MV-4-11 (cell line): Measurements from ENCODE around the gene RNF213.

Experiments
- DNase-seq: peaks from one replicate; lab custom pipeline; 2025; lab: John Stamatoyannopoulos, UW

RNF213 gene

DNA sequence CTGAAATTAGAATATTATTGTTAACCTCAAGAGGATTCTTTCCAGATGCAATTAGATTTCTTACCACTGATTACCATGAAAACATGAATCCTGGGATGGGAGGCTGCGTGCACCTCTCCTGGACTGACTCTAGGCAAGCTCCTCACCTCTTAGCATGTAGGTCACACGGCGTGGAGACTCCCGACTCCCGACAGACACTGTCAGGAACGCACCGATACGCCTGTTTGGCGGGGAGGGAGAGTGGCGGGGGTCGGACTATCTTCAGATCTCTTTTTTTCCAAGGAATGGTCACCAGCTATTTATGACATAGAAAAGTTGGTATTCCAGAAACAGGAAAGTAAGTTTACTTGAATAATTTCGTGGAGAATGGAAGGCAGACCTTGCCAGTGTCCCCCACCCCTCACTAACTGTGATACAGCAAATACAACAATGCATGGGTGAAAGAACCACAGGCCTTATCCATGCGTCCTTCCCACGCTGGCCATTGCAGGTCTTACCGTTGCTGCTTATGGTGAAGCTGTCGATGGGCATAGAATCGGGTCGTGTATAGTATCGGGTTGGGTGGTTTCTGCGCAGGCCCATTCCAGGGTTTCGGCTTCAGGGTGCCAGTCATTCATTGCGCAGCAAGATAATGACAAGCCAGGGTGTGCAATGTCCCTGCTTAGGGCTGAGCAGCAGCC is 91.7 kb downstream of the RNF213 start:
- DNase-seq, result no peak

DNA sequence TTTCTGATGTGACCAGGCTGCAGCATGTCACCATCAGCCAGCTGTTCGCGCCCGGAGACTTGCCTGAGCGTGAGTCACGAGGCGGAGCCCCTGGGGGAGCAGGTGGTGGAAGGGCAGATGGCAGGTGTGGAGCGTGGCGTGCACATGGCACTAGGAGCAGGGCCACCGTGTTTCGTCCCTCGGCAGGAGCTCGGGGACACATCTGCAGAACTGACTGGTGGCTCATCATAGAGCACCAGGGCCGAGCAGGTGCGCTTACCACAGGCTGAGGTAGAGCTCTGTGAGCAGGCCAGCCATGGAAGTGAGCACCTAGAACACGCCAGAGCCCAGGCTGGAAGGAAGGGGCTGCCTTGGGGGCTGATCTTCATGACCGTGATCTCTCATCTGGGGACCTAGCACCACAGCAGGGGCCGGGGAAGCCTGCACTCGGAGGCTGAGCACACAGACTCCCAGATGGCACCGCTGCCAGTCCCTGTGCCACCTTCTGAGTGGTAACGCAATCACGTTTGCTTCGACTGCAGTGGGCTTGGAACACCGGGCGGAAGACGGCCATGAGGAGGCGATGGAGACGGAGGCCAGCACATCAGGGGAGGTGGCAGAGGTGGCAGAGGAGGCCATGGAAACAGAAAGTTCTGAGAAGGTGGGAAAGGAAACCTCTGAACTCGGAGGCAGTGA is 92.5 kb downstream of the RNF213 start:
- no peak for DNase-seq

DNA sequence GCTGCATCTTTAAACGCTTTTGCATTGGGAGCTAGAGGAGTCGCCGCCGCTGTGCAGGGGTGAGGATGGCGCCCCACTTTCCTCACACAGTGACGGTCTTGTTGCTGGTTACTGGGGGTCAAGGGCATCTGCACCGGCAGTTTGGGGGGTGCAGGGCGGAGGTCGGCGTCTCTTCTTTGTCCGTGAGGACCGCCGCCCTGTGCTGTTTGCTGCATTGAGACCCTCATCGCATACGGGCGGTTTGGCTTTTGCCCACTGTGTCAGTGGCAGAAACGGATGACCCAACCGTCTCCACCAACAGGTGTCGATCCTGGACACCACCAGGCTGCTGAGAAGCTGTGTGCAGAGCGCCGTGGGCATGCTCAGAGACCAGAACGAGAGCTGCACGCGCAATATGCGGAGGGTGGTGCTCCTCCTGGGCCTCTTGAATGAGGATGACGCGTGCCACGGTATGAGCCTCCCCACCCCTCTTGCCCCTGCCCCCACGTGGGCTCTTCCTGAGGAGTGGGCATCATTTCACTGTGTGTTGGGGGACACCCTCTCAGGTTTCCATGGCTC is 93.1 kb downstream of the RNF213 start:
- DNase-seq, result no peak

DNA sequence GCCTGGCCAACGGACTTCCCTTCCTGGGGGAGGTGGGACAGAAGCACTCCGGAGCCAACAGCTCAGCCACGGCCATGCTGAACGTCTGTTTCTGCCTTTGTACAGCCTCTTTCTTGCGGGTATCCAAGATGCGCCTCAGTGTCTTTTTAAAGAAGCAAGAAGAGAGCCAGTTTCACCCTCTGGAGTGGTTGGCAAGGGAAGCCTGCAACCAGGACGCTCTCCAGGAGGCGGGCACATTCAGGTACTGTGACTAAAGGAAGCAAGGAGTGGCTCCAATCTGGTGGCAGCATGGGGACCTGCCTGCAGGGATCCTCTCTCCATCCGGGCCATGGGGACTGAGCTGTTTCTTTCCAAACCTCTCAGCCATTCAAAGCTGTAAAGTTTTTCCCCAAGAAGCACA is 93.7 kb downstream of the RNF213 start:
- DNase-seq, result no peak

DNA sequence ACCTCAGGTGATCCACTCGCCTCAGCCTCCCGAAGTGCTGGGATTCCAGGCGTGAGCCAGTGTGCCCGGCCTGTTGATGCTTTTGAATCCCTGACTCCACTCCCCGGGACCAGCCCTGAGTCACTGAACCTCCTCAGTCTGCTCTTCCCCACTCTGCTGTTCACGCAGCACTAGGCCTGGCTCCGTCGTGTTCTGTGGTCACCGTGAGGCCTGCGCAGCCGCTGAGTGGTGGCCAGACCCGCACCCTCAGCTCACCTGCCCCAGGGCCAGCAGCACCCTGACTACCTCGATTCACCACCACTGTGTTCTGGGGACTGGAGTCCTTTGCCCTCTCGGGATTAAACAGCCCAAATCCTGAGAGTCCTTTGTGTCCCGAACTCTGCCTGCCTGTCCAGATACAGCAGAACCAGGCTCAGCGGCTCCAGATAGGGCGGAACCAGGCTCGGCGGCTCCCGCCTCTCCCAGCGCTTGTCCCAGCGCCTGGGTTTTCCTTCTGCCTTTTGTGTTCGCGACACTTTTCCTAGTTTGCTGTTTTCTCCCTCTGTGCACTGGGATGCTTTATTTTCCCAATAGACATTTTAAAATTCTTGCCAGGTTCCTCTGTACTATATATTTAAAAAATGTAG is 95.7 kb downstream of the RNF213 start:
- no peak for DNase-seq

DNA sequence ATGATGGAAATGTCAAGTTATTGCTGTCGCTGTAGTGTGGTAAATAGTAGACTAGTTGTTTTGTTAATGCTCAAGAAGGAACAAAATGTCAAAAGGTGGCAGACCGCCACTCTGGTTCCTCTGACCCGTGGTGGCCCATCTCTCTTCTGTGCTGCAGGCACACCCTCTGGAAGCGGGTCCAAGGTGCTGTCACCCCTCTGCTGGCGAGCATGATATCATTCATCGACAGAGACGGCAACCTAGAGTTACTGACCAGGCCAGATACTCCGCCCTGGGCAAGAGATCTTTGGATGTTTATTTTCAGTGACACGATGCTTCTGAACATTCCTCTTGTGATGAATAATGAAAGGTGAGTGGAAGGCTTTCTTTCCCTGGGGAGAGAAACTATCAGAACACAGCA is 97.5 kb downstream of the RNF213 start:
- no peak for DNase-seq

DNA sequence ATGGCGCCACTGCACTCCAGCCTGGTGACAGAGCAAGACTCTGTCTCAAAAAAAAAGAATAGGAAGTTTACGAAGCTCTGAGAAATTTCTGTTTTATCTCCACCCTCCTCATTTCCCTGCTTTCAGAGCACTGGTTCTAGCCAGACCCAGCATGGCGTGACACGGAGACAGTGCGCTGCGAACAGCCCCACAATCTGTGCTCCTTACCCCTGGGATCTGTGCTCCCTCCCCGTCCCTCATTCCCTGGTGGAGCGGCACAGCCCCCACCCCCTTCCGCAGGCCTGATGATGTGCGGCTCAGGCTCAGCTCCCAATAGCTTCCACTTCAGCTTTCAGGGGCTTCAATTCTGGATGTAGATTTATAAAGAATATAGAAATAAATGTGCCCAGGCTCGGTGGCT is 98.2 kb downstream of the RNF213 start:
- DNase-seq, result no peak

DNA sequence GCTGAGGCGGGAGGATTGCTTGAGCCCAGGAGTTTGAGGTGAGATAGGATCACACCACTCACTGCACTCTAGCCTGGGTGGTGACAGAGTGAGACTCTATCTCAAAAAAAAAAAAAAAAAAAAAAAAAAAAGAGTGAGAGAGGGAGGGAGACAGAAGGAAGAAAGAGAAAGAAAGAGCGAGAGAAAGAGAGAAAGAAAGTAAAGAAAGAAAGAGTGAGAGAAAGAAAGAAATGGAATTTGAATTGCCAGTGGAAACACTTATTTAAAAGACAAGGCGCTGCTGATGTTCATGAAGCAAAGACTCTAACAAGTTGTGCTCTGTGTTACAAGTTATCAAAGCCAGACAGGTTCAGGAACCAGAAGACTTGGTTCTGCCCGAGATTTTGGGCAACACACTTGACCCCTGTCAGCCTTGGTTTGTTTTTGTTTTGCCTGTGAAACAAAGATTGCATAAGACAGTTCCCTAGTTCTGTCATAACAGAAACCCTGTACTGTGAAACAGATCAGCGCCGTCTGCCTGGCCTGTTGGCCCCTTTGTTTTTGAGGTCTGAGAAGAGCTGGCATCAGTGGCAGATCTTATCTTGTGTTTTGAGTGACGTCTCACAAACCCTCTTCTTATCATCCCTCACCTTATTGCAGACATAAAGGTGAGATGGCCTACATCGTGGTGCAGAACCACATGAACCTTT is 98.9 kb downstream of the RNF213 start:
- DNase-seq, result peak; percentile 69

DNA sequence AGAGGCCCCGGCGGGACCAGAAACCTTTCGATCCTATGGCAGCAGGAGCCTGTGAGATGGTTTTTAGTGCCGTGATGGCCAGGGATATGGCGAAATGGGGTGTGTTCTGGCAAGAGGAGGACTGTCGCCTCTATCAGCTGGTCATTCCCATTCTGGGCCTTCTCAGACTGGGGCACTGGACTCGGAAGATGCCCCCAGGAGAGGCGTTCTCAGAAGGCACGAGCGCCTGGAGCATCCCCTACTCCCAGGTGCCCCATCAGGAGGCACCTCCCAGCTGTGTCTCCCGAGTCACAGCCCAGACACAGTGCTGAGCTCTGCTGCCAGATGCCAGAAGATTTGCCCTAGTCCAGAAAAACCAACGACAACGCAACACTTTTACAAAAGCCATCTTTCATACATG is 99.7 kb downstream of the RNF213 start:
- no peak for DNase-seq

DNA sequence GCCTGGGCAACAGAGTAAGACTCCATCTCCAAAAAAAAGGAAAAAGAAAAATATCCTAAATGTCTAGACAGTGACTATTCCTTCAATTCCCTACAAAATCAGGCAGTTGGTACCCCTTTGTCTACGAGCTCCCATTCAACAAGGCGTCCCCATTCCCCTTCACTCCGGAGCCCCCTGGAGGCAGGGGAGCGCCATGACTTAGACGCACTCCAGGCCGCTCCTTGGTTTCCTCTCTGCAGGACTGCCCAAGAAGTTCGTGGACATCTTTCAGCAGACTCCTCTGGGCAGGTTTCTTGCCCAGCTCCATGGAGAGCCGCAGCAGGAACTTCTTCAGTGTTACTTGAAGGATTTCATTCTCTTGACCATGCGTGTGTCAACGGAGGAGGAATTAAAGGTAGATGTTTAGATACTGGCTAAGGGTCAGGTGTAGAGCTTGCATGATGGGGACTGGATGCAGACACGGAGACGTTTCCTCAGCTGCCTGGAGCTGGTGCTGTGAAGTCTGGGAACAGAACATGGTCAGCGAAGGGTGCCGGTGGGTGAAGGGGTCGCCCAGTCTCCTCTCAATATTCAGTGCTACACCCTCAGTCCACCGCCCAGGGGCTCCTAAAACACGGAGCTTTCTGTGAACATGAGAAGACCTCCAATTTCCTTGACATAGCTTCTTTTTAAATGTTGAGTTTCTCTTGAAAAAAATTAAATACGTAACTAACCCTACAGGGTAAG is 101.0 kb downstream of the RNF213 start:
- no peak for DNase-seq

DNA sequence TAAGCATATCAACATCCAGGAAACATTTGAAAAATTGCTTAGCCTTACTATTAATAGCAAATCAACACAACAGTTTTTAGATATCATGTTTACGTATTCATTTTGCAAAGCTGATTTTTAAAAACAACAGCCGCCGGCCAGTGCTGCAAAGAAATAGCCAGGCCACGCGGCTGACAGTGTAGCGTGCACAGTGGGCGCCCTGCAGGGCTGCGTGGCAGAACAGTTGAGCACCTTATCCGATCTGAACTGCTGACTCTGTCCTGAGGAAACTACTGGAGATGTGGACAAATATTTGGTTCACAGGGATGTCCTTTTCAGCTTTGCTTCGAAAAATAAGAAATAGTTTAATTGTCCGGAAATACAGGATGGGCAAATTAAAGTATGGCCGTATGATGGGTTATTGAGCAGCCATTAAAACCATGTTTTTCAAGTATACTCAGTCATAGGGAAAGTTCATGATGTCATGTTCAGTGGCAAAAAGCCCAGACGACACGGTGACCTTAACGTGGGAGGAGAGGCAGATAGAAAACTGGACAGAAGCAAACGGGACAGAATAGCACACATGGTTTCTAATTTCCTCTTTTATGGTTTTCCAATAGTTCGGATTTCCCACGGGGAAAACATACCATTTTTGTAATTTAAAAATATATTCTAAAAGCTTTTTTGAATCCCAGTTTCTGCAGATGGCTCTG is 101.9 kb downstream of the RNF213 start:
- DNase-seq, result no peak

DNA sequence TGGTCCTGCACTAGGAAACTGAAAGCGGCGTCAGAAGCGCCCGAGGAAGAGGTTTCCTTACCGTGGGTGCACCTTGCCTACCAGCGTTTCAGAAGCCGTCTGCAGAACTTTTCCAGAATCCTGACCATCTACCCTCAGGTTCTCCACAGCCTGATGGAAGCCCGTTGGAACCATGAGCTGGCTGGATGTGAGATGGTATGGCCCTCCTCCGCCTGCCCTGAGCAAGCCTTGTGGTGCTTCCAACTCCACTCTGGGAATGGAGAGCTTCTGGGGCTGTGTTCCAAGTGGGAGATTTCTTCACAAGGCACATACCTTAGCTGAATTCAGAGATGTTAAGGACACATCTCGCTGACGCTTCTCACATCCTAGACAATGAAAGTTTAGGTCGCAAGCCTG is 102.5 kb downstream of the RNF213 start:
- DNase-seq, result no peak

DNA sequence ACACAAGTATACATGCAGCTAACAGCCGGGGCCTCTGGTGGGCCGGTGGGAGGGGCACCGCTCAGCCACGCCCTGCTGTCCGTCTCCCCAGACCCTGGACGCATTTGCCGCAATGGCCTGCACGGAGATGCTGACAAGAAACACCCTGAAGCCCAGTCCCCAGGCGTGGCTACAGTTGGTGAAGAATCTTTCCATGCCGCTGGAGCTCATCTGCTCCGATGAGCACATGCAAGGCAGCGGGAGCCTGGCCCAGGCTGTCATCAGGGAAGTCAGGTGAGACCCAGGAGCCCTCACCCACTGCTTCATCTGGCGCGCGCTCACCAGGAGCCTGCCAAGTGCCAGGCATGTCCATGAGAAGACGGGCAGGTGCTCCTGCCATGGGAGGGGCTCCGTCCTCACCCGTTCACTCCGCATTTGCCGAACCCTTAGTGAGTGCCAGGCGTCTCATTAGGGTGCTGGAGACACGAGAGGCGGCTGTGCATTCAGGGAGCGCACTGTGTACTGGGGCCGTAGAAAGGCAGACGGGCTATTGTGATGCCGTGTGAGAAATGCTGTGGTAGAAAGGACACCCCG is 103.0 kb downstream of the RNF213 start:
- DNase-seq, result no peak

DNA sequence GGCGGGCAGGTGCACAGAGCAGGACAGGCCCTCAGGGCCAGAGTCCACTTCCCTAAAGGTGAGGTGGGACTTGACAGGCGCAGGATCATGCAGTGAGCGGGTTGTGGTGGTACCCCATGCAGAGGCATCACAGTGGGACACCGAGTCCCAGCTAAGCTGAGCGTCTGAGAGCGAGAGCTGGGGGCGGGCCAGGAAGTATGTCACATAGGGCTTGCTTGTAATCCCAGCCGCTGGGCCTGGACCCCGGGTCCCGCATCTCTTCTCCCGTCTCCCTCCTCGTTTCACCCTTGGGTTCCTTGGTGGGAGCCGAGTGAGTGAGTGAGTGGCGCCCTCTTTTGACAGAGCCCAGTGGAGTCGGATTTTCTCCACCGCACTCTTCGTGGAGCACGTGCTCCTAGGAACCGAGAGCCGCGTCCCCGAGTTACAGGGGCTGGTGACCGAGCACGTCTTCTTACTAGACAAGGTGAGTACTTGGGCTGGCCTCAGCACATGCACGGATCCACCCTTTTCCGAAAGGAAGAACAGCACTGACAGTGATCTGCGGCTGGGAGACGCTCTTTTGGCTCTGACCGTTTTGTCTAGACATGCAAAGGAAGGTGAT is 103.5 kb downstream of the RNF213 start:
- DNase-seq, result no peak

DNA sequence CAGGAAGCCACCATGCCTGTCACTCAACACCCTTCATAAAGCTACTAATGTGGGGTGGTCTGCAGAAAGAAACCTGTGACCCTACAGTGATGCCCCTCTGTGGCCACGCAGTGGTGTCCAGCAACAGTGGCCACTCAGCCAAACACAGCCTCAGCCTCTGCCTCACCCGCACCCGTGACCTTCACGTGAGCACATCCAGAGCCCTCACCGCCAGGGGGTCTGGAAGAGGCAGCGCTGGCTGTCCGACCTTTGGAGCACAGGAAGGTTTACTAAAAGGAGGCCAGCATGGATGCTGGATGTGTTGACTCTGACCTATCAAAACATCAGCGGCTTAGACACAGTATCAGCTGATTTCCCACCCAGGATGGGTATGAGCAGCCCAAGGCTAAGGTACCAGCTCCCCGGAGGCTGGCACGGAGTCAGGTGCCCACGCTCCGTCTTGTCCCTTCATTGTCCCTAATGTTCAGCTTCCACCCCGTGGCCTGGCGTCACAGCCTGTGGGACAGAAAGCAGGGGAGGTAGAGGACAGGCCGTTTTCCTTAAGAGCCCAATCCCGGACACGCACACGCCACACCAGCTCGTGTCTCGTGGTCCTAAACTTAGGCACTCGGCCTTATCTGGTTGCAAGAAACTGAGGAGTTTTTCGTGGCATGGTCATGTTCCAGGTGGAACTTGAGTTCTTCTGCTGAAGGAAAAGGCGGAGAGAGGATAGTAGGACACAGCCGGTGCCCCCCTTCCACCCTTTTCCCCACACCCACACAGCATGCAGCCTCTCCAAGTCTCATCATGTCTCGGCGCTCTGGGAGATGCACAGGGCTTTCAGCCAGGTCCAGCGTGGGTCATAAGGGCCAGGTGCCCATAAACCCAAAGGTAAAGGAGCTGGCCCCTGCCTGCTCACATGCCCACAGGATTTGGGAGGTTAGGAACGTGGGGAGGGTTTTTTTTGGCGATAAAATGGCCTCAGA is 104.6 kb downstream of the RNF213 start:
- DNase-seq, result no peak

DNA sequence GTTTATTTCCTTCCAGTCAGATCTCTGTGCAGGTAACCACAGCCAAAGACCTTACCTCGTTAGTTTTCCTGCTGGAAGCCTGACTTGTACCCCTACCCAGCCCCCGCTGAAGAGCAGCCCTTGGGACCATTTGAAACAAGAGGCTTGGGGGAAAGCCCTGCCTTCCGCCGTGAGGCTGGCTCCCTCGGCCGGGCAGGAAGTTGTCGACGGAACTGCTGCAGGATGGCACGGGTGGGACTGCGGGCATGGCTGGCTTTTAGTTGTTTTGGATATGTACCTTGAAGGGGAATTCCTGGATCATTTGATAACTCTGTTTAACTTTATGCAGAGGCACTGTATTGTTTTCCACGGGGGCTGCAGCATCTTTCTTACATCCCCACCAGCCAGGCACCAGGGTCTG is 105.3 kb downstream of the RNF213 start:
- no peak for DNase-seq

DNA sequence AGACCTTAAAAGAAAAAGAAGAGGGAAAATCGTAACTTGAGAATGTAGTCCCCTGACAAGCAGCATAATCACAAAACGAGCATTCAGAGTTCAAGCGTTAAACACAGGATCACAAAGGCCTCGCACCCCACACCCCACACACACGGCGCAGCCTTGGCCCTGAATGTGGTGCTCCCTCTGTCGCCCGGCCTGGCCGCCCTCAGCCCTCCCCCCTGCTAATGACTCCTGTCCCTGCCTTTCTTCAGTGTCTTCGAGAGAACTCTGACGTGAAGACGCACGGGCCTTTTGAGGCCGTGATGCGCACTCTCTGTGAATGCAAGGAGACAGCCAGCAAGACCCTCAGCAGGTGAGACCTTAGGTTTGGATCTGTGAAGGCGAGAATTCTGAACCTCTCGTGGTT is 106.9 kb downstream of the RNF213 start:
- DNase-seq, result no peak

DNA sequence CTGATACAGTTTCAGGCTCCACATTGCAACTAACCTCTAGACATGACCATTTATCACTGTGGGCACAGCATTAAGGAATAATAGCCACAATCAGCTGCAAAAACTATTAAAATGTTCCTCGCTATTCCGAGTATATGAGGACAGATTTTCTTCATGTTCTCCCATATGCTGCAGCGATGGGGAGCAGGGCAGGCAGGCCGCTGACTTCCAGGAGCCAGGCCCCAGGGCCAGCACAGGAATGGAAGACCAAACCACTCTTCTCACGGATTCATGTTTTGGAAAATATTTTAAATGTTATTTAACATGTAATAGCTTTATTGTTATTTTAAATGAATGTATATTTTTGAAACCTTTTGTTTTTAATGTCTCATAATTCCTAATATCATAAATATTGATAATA is 110.5 kb downstream of the RNF213 start:
- no peak for DNase-seq

DNA sequence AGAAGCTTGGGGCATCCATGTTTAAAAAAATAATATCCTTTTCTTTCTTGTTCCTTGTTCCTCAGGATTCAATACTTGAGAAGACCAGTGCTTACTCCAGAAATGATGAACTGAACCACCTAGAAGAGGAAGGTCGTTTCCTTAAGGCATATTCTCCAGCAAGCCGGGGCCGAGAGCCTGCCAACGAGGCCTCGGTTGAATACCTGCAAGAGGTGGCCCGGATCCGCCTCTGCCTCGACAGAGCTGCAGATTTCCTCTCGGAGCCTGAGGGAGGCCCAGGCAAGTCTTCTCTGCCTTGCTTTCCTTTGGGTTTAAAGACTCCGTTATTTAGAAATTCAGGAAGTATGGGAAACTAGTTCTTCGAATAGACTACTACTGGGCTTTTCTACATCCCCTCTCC is 111.8 kb downstream of the RNF213 start:
- DNase-seq, result no peak
